Neural progenitor cell (in vitro differentiated cells): ENCODE measurements around the gene PRICKLE1. TPM values are rescaled to one million over a fixed set of nuclear protein-coding genes. Genes with fewer than 3 reads are reported as not detected.
A peak's percentile ranks its signal among the peaks of the same experiment; 100 is the strongest.

ENCODE experiments used
- DNase-seq: peaks from one replicate; pipeline ENCODE4 v3.0.0-alpha.2; 2016; ENCODE audit warnings: low spot score
- H2AFZ ChIP-seq: fragments of 200-600 bp; sonication (generic); replicated peaks from 2 replicates; pipeline ENCODE4 v1.6.1; 2016; ENCODE audit warnings: antibody characterized with exemption
- H3F3A ChIP-seq: fragments of 200-600 bp; sonication (generic); 2 replicates; pipeline ENCODE4 v1.6.1; 2016; ENCODE audit warnings: antibody characterized with exemption, low read depth
- H3K27ac ChIP-seq: fragments of 200-600 bp; sonication (generic); 2 replicates; pipeline ENCODE4 v1.5.1; 2016; ENCODE audit warnings: mild to moderate bottlenecking
- H3K27me3 ChIP-seq: fragments of 200-600 bp; sonication (generic); 2 replicates; pipeline ENCODE4 v1.6.1; 2016; ENCODE audit warnings: mild to moderate bottlenecking, moderate library complexity
- H3K36me3 ChIP-seq: fragments of 200-600 bp; sonication (generic); 2 replicates; pipeline ENCODE4 v1.5.1; 2016
- H3K4me1 ChIP-seq: fragments of 200-600 bp; sonication (generic); 2 replicates; pipeline ENCODE4 v1.6.1; 2016; ENCODE audit warnings: mixed run types
- H3K4me2 ChIP-seq: fragments of 200-600 bp; sonication (generic); 2 replicates; pipeline ENCODE4 v1.6.1; 2016
- H3K4me3 ChIP-seq: fragments of 200-600 bp; sonication (generic); 2 replicates; pipeline ENCODE4 v1.5.1; 2016
- H3K79me2 ChIP-seq: fragments of 200-600 bp; sonication (generic); 2 replicates; pipeline ENCODE4 v1.6.1; 2016; ENCODE audit warnings: low read depth
- H3K9ac ChIP-seq: fragments of 200-600 bp; sonication (generic); 2 replicates; pipeline ENCODE4 v1.6.1; 2016
- H3K9me3 ChIP-seq: fragments of 200-600 bp; sonication (generic); 2 replicates; pipeline ENCODE4 v1.5.1; 2016; ENCODE audit warnings: low read depth
- H4K20me1 ChIP-seq: fragments of 200-600 bp; sonication (generic); 2 replicates; pipeline ENCODE4 v1.6.1; 2016; ENCODE audit warnings: low read depth
- H3K27ac Mint-ChIP-seq: 3 replicates; pipeline ENCODE4 v1.8.0; 2021; ENCODE audit warnings: mixed read lengths
- H3K27me3 Mint-ChIP-seq: 2 replicates; pipeline ENCODE4 v1.8.0; 2022; ENCODE audit warnings: low read depth, mild to moderate bottlenecking, inconsistent platforms, moderate library complexity, mixed read lengths; ENCODE audit not compliant: insufficient read depth
- H3K36me3 Mint-ChIP-seq: 3 replicates; pipeline ENCODE4 v1.8.0; 2021; ENCODE audit warnings: mixed read lengths
- H3K4me1 Mint-ChIP-seq: 3 replicates; pipeline ENCODE4 v1.8.0; 2021; ENCODE audit warnings: mixed read lengths
- H3K4me3 Mint-ChIP-seq: 3 replicates; pipeline ENCODE4 v1.8.0; 2021; ENCODE audit warnings: mild to moderate bottlenecking, moderate library complexity, mixed read lengths
- H3K9me3 Mint-ChIP-seq: 3 replicates; pipeline ENCODE4 v1.8.0; 2020; ENCODE audit warnings: mixed read lengths
- CTCF ChIP-seq: fragments of 200-600 bp; sonication (generic); IDR thresholded peaks from 2 replicates; pipeline ENCODE4 v1.5.1; 2017; ENCODE audit warnings: antibody characterized with exemption, mild to moderate bottlenecking
- EZH2 ChIP-seq: fragments of 200-600 bp; sonication (generic); IDR thresholded peaks from 2 replicates; pipeline ENCODE4 v1.6.1; 2017; ENCODE audit warnings: antibody characterized with exemption, mild to moderate bottlenecking, moderate library complexity
- EZH2phosphoT487 ChIP-seq: fragments of 200-600 bp; sonication (generic); IDR thresholded peaks from 2 replicates; pipeline ENCODE4 v1.6.1; 2017; ENCODE audit warnings: antibody characterized with exemption
- total RNA-seq: library from RNA; depleted of rRNA; stranded (reverse); fragments of >200 nt; gene quantifications from 2 replicates; pipeline ENCODE4 v1.2.3, GENCODE V29; 2015; ENCODE audit warnings: low replicate concordance

The PRICKLE1 gene
- total RNA-seq, 1 donor from 2014 or later = 4.0 TPM

- Histone ChIP-seq H3K4me1 (peaks cover 50% of the 10 kb centered on the region), H3K4me3 (peak overlapping the region; percentile 82), H3K27me3 (peaks cover 33% of the 10 kb centered on the region), H2AFZ (peak overlapping the region; percentile 98), H3F3A (peaks cover 16% of the 10 kb centered on the region), H3K36me3 (no peaks in the 10 kb centered on the region), H3K9ac (no peak overlapping the region), H3K79me2 (peaks cover 17% of the 10 kb centered on the region), H4K20me1 (no peaks in the 10 kb centered on the region), H3K27ac (no peak overlapping the region), H3K9me3 (no peaks in the 10 kb centered on the region), H3K4me2 (peak overlapping the region; percentile 83)
- peak; percentile 51 for TF ChIP-seq EZH2phosphoT487
- TF ChIP-seq EZH2 = peak; percentile 9
- peak; percentile 87 for TF ChIP-seq CTCF
- peak; percentile 94 for DNase-seq
- Mint-ChIP-seq H3K4me1 (peaks cover 17% of the 10 kb centered on the region), H3K4me3 (peak overlapping the region; percentile 92), H3K27ac (no peak overlapping the region), H3K9me3 (no peaks in the 10 kb centered on the region), H3K27me3 (peaks cover 5% of the 10 kb centered on the region), H3K36me3 (no peaks in the 10 kb centered on the region)
Measured at GRCh38 chr12:42482748-42483520, 106.6 kb downstream of the PRICKLE1 start.

DNA sequence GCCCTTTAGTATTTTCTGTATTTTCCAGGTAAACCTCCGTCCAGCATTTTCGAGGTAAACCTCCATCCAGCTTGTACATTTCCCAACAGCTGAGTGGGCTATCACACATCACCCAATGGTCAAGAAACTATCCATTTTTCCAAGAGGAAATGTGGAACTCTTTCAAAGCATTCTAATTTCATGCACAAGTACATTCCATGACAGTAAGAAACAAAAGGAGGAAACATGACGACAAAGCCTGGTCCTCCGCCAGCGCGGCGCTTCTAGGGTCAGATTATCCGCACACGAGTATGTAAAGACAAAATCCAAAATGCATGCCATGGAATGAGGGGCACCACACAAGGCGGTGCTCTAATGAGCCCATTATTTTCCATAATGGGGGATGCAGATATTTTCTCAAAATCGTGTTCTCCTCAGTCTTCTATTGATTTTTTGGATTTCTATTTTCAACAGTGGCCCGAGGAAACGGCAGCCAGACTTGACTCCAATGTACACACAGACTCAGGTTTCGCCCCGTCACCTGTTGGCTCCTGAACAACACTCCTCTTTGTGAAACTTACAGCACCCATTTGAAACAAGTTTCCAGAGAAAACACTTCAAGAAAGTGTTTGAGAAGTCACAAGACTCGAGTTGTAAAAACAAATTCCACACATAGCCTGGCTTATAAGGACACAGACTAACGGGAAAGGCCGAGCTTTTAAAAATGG, 107.4 kb downstream of the PRICKLE1 start:
- TF ChIP-seq EZH2phosphoT487 = no peak
- TF ChIP-seq CTCF = no peak
- TF ChIP-seq EZH2 = no peak
- Mint-ChIP-seq H3K27me3 (peaks cover 5% of the 10 kb centered on the region), H3K27ac (no peak overlapping the region), H3K4me3 (peak overlapping the region; percentile 92), H3K9me3 (no peaks in the 10 kb centered on the region), H3K36me3 (no peaks in the 10 kb centered on the region), H3K4me1 (peaks cover 17% of the 10 kb centered on the region)
- H3F3A ChIP-seq = peaks cover 16% of the 10 kb centered on the region
- no peaks in the 10 kb centered on the region for H3K36me3 ChIP-seq
- H4K20me1 ChIP-seq = no peaks in the 10 kb centered on the region
- H3K27me3 ChIP-seq = peaks cover 33% of the 10 kb centered on the region
- H3K4me1 ChIP-seq = peaks cover 47% of the 10 kb centered on the region
- peak overlapping the region; percentile 82 for H3K4me3 ChIP-seq
- H3K27ac ChIP-seq = no peak overlapping the region
- peaks cover 17% of the 10 kb centered on the region for H3K79me2 ChIP-seq
- H2AFZ ChIP-seq = peak overlapping the region; percentile 1
- peak overlapping the region; percentile 83 for H3K4me2 ChIP-seq
- no peaks in the 10 kb centered on the region for H3K9me3 ChIP-seq
- no peak overlapping the region for H3K9ac ChIP-seq
- peak; percentile 52 for DNase-seq

DNA sequence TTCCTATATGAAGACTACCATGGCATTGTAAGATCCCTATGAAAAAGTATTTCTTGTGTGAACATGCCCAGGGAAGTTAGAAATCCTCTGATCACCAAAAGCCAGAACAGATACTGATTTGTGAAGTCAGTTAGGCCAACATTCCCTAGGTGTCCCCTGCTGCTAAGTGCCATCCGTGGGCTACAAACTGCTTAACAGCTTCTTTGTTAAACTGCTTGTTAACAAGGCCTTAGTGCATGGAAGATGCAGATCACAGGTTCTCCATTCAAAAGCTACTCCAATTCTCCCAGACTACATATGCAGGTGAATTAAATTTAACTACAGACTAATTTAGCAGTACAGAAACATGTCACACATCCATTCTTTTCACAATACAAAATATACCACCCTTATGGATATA, 108.2 kb downstream of the PRICKLE1 start:
- H3K9ac ChIP-seq = no peak overlapping the region

More for the DNA sequence above, 108.2 kb downstream of the PRICKLE1 start:
- peaks cover 33% of the 10 kb centered on the region for H3K27me3 ChIP-seq
- H3K36me3 Mint-ChIP-seq = no peaks in the 10 kb centered on the region
- peak; percentile 75 for DNase-seq
- peaks cover 17% of the 10 kb centered on the region for H3K4me1 Mint-ChIP-seq
- H3K4me2 ChIP-seq = peak overlapping the region; percentile 83
- H3K4me1 ChIP-seq = peaks cover 38% of the 10 kb centered on the region
- no peak overlapping the region for H3K27ac ChIP-seq
- H2AFZ ChIP-seq = no peak overlapping the region
- H4K20me1 ChIP-seq = no peaks in the 10 kb centered on the region
- H3K27ac Mint-ChIP-seq = no peak overlapping the region
- TF ChIP-seq EZH2phosphoT487 (no peak), CTCF (no peak), EZH2 (no peak)
- H3K36me3 ChIP-seq = no peaks in the 10 kb centered on the region
- peaks cover 17% of the 10 kb centered on the region for H3K79me2 ChIP-seq
- no peaks in the 10 kb centered on the region for H3K9me3 ChIP-seq
- peaks cover 3% of the 10 kb centered on the region for H3K27me3 Mint-ChIP-seq
- peaks cover 16% of the 10 kb centered on the region for H3F3A ChIP-seq
- no peak overlapping the region for H3K4me3 ChIP-seq
- no peak overlapping the region for H3K4me3 Mint-ChIP-seq
- H3K9me3 Mint-ChIP-seq = no peaks in the 10 kb centered on the region
